Ammon's horn (tissue), 1 donor: ENCODE measurements around the gene MKRN2.
"Not testable (repeated sequence)": the region's sequence is repeated elsewhere in the genome, so short reads cannot be mapped to it uniquely, and the experiment has no call there.

Experiments
- DNase-seq: peaks from one replicate; pipeline ENCODE4 v3.0.0-alpha.2; 2016; ENCODE audit warnings: low spot score

MKRN2 gene

GRCh38 chr3:12588039-12589009 lies 31.4 kb downstream of the MKRN2 start:
- no peak for DNase-seq

- DNase-seq: no peak
These were observed 33.2 kb downstream of the MKRN2 start for GRCh38 chr3:12590096-12590495.

- DNase-seq: no peak
These were observed 34.6 kb downstream of the MKRN2 start for GRCh38 chr3:12591456-12591855.

GRCh38 chr3:12591997-12592715 lies 35.3 kb downstream of the MKRN2 start:
- DNase-seq: no peak

DNA sequence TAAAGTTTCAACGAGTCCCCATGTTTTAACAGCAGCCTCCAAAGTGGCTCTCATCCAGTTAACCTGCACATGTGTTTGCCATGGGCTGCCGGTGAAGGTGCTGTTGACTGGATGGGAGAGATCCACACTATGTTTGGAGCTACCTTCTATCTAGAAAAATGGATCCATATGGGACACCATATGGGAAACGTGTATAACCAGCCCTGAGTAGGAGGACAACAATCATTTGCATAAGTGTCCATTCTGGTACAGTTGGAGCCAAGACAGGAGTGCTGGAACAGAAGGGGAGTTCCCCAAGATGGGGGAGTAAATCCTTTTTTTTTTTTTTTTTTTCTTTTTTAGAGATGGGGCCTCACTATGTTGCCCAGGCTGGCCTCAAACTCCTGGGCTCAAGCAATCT lies 36.6 kb downstream of the MKRN2 start:
- DNase-seq: no peak

DNA sequence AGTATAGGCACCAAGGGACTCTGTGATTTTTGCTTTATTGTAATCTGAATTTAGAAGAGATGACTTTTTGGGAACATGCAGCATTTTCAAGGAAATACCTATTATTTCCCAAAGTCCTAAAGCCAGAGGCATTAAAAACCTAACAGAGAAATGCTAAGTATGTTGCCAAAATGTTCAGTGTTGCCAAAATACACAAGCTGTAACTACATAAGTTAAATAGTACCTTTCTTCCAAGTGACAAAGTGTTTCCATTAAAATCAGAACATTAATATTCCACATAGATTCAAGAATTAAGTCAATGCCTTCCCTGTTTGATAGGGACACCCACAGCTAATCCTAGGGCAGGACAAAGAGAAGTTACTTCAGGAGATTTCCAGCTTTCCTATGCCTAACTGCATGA lies 42.0 kb downstream of the MKRN2 start:
- no peak for DNase-seq

GRCh38 chr3:12601072-12601471 lies 44.2 kb downstream of the MKRN2 start:
- no peak for DNase-seq

GRCh38 chr3:12603969-12604368 lies 47.1 kb downstream of the MKRN2 start:
- no peak for DNase-seq

GRCh38 chr3:12608376-12608775 lies 51.5 kb downstream of the MKRN2 start:
- no peak for DNase-seq

DNA sequence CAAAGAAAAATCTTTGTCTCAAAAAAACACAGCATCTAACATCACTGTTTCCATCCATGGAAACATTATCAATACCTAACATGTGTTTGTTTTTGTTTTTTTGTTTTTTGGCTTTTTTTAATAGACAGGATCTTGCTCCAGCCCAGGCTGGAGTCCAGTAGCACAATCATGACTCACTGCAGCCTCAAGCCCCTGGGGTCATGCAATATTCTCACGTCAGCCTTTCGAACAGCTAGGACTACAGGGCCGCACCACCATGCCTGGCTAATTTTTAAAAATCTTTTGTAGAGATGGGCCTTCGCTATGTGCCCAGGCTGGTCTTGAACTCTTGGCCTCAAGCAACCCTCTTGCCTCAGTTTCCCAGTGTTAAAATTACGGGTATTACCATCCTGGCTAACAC lies 54.2 kb downstream of the MKRN2 start:
- no peak for DNase-seq

GRCh38 chr3:12612514-12613226 lies 55.8 kb downstream of the MKRN2 start:
- no peak for DNase-seq

DNA sequence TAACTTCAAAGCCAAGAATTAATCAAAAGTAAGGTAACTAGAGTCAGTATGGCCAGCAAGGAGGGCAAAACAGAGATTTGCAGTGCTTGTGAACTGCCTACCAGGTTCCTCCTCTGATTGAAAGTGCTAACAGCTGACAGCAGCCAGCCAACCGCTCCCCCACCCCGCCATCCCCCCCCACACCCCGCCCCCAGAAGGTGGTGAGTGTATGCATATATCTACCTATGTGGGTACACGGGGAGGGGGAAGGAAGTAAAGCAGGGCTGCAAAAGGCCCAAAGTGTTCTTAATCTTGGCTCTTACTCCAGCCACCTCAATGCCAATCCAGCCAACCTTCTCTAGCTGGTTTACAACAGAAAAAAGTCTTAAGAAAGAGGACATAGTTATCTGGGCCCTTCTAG lies 56.4 kb downstream of the MKRN2 start:
- DNase-seq: no peak

DNA sequence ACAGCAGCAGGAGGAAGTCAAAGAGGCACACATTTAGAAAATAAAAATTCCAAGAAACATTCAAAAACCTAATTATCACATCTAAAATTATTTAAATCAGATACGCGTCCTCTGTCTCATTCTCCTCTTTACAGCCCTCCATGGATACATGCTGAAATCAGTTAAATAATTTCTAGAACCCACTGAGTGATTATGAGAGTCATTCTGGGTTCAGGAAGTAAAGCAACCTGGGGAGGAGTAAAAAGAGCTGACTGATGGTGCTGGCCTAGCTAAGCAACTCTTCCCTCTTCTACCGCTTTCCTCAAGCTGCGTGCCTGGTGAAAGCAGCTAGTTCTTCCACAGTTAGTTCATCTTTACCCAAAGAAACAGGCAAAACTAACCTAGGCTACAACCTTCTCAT lies 58.4 kb downstream of the MKRN2 start:
- no peak for DNase-seq

GRCh38 chr3:12618426-12618825 lies 61.5 kb downstream of the MKRN2 start:
- peak; percentile 35 for DNase-seq

GRCh38 chr3:12620305-12620704 lies 63.4 kb downstream of the MKRN2 start:
- no peak for DNase-seq

DNA sequence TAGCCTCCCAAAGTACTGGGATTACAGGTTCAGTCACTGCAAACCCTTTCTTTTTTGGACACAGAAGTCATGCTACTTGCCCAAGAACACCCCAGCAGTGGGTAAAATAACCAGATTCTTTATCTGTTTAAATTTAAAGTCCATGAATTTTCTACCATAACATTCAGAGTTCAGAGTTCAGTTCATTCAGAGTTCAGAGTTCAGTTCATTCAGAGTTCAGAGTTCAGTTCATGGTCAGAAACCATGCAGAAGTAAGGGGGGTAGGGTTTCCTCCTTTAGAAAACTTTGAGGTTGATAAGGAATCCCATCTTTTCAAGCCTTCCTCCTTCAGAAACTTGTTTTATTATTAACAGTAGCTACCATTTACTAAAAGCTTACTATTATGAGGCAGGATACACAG lies 63.8 kb downstream of the MKRN2 start:
- DNase-seq: no peak

DNA sequence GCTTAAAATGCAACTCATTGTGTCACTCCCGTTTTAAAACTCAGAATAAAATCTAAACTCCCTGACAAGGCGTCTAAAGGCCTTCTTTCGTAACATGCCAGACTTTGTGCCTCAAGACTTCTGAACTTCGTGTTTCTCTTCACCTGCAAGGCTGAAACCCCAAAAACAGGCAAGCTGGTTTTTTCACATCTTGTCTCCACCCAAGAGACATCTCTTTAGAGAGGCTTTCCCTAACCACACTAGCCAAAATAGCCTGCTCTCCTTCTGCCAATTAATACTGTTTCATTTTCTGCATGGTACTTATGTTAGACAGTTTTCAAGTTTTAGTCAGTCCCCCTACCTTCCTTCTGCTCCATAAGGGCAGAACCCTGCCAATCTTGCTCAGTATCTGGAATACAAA lies 65.4 kb downstream of the MKRN2 start:
- DNase-seq: no peak

- no peak for DNase-seq
These were observed 67.2 kb downstream of the MKRN2 start for GRCh38 chr3:12624056-12624455.

DNA sequence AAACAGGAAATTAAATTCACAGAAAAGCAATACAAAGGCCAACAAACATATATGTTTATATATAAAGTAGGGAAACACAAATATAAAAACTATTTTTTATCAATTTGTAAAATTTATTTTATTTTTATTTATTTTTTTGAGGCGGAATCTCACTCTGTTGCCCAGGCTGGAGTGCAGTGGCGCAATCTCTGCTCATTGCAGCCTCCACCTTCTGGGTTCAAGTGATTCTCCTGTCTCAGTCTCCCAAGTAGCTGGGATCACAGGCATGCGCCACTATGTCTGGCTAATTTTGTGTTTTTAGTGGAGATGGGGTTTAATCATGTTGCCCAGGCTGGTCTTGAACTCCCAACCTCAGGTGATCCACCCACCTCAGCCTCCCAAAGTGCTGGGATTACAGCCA lies 68.1 kb downstream of the MKRN2 start:
- DNase-seq: not testable (repeated sequence)

- DNase-seq: no peak
These were observed 70.5 kb downstream of the MKRN2 start for GRCh38 chr3:12627370-12627769.

- no peak for DNase-seq
These were observed 71.9 kb downstream of the MKRN2 start for GRCh38 chr3:12628813-12629212.

- no peak for DNase-seq
These were observed 72.7 kb downstream of the MKRN2 start for GRCh38 chr3:12629560-12629959.

DNA sequence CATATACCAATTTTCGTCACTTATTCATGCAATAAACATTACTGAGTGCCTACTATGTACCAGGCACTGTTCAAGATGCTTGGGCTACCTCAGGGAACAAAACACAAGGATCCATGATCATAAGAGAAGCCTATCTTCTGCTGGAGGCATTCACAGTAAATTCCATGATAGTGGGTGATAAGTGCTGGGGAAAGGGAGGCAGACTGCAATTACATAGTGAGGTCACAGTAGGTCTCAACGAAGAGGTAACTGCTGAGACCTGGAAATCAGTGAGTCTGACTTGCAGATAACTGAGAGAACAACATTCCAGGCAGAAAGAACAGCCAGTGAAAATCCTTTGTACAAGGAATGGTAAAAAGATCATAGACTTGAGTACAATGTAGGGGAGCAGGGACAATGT lies 73.4 kb downstream of the MKRN2 start:
- no peak for DNase-seq
